Measurements from ENCODE around the gene CCDC134. TPM values are rescaled to one million over a fixed set of nuclear protein-coding genes. Genes with fewer than 3 reads are reported as not detected.

Gene CCDC134
- total RNA-seq, 1 donor from 2014 or later = 18.4 TPM

GRCh38 chr22:41873391-41873790 lies 72.9 kb downstream of the CCDC134 start:
- intact Hi-C loops (cut with micrococcal nuclease) = no loop called here

DNA sequence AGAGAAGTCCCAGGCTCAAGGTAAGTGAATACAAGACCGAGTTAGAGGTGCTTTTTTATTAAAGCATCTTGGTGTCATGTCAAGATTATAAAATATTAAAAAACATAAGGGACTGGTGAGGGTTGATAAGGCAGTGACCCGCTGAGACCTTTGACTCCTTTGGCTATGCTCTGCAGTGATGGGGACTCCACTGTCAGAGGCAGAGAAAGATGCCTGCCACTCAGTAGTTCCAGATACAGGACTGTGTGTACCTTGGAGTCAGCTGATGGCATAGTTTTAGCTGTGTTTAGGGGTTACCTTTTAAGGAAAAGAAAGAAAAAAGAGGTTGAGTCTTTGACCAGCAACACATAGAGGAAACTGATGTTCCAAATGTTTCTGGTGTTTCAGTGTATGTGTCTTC lies 73.6 kb downstream of the CCDC134 start:
- intact Hi-C loops (cut with micrococcal nuclease) = no loop called here

DNA sequence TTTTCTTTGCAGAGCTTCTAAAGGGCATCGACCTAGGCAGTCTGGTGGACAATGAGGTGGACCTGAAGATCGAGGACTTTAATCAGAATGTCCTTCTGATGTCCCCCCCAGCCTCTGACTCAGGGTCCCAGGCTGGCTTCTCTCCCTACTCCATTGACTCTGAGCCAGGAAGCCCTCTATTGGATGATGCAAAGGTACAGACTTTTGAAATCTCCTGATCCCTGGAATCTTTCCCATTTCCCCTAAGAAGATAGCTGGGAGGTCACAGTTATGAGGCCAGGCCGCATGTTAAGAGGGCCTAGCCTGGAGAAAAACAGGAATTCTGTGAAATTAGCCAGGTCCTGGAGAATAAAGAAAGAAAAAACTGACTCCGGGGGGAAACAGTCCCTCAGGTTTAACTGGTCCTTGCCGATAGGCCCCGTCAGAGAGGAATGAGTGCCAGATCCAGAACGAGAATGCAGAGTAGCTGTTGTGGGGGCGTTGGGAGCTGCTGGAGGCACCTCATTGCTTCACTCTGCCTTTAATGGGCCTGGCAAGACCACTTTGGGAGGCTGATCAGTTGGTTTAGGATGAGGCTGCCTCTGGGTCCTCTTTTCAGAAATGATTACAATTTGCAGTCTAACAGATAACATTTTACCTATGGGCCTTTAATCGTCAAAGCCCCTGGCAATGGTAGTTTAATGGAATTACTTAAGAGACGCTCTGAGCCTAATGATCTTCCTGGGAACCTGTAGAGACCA lies 75.2 kb downstream of the CCDC134 start:
- intact Hi-C loops (cut with micrococcal nuclease) = no loop called here

Other genes starting within 250 kb of the CCDC134 start
- gene CSDC2, start 239.7 kb upstream of the CCDC134 start, total RNA-seq = not detected in 2 replicates
- 26.2 and 29.9 TPM in 2 replicates for gene PMM1, start 210.8 kb upstream of the CCDC134 start, total RNA-seq
- 46.7 and 52.1 TPM in 2 replicates for gene DESI1, start 179.6 kb upstream of the CCDC134 start, total RNA-seq
- 323 and 325 TPM in 2 replicates for gene XRCC6, start 179.4 kb upstream of the CCDC134 start, total RNA-seq
- 200 and 215 TPM in 2 replicates for gene SNU13, start 111.8 kb upstream of the CCDC134 start, total RNA-seq
- 31.8 and 37.0 TPM in 2 replicates for gene MEI1, start 101.2 kb upstream of the CCDC134 start, total RNA-seq
- gene SREBF2, start 32.4 kb downstream of the CCDC134 start, total RNA-seq = 131 and 132 TPM in 2 replicates
- gene SHISA8, start 114.4 kb downstream of the CCDC134 start, total RNA-seq = 0.41 TPM in 1 of 2 replicates, not detected in the other
- gene TNFRSF13C, start 126.1 kb downstream of the CCDC134 start, total RNA-seq = 1.3 and 1.5 TPM in 2 replicates
- gene CENPM, start 146.5 kb downstream of the CCDC134 start, total RNA-seq = 67.5 and 74.1 TPM in 2 replicates
- gene SEPTIN3, start 168.8 kb downstream of the CCDC134 start, total RNA-seq = 4.0 and 4.6 TPM in 2 replicates
- gene WBP2NL, start 198.1 kb downstream of the CCDC134 start, total RNA-seq = 2.0 and 3.3 TPM in 2 replicates